ENCODE measurements around the gene CYP17A1.

- no peak for TF ChIP-seq CTCF (IDR thresholded peaks at IDR 0.05)
- TF ChIP-seq EZH2 (IDR thresholded peaks at IDR 0.05): no peak
These were observed 33.0 kb upstream of the CYP17A1 start for GRCh38 chr10:102870221-102870620.
